Hepatocyte (in vitro differentiated cells): ENCODE data around the gene NDUFV1. TPM values are rescaled to one million over a fixed set of nuclear protein-coding genes. Genes with fewer than 3 reads are reported as not detected.

Experiments
- DNase-seq: peaks from one replicate; pipeline ENCODE4 v3.0.0-alpha.2; 2016; ENCODE audit warnings: low spot score
- H2AFZ ChIP-seq: fragments of 200-600 bp; sonication (generic); 2 replicates; pipeline ENCODE4 v1.6.0; 2016; ENCODE audit warnings: antibody characterized with exemption, mild to moderate bottlenecking
- H3K27ac ChIP-seq: fragments of 200-600 bp; sonication (generic); 2 replicates; pipeline ENCODE4 v1.5.1; 2016; ENCODE audit warnings: mild to moderate bottlenecking
- H3K27me3 ChIP-seq: fragments of 200-600 bp; sonication (generic); 2 replicates; pipeline ENCODE4 v1.6.1; 2016
- H3K36me3 ChIP-seq: fragments of 200-600 bp; sonication (generic); replicated peaks from 2 replicates; pipeline ENCODE4 v1.5.1; 2016; ENCODE audit warnings: low read depth; ENCODE audit not compliant: insufficient read depth
- H3K4me1 ChIP-seq: fragments of 200-600 bp; sonication (generic); 2 replicates; pipeline ENCODE4 v1.5.1; 2016; ENCODE audit warnings: mild to moderate bottlenecking, moderate library complexity; ENCODE audit not compliant: insufficient read depth
- H3K4me2 ChIP-seq: fragments of 200-600 bp; sonication (generic); 2 replicates; pipeline ENCODE4 v1.6.0; 2016
- H3K4me3 ChIP-seq: fragments of 200-600 bp; sonication (generic); 2 replicates; pipeline ENCODE4 v1.5.1; 2016; ENCODE audit warnings: mild to moderate bottlenecking
- H3K79me2 ChIP-seq: fragments of 200-600 bp; sonication (generic); 2 replicates; pipeline ENCODE4 v1.6.0; 2017; ENCODE audit warnings: mild to moderate bottlenecking
- H3K9me2 ChIP-seq: fragments of 200-600 bp; sonication (generic); replicated peaks from 2 replicates; pipeline ENCODE4 v1.6.0; 2017; ENCODE audit warnings: mild to moderate bottlenecking; ENCODE audit not compliant: insufficient read depth
- H3K9me3 ChIP-seq: fragments of 200-600 bp; sonication (generic); 2 replicates; pipeline ENCODE4 v1.5.1; 2016; ENCODE audit warnings: low read depth, mild to moderate bottlenecking
- H4K20me1 ChIP-seq: fragments of 200-600 bp; sonication (generic); 2 replicates; pipeline ENCODE4 v1.6.0; 2016; ENCODE audit warnings: mild to moderate bottlenecking; ENCODE audit not compliant: insufficient read depth, poor library complexity, severe bottlenecking
- CTCF ChIP-seq: fragments of 200-600 bp; sonication (generic); IDR thresholded peaks from 2 replicates; pipeline ENCODE4 v1.5.1; 2016; ENCODE audit warnings: antibody characterized with exemption, mild to moderate bottlenecking; ENCODE audit not compliant: poor library complexity
- EZH2 ChIP-seq: fragments of 200-600 bp; sonication (generic); IDR thresholded peaks from 2 replicates; pipeline ENCODE4 v1.6.1; 2016; ENCODE audit warnings: antibody characterized with exemption, mild to moderate bottlenecking, borderline replicate concordance
- EZH2phosphoT487 ChIP-seq: fragments of 200-600 bp; sonication (generic); IDR thresholded peaks from one replicate; pipeline ENCODE4 v1.6.1; 2018; ENCODE audit warnings: antibody characterized with exemption, mild to moderate bottlenecking, low read depth, moderate library complexity; ENCODE audit not compliant: unreplicated experiment, severe bottlenecking
- WGBS: methylation state at CpG from one replicate; pipeline ENCODE4 v1.1.6; 2016; ENCODE audit warnings: low lambda C conversion rate; ENCODE audit errors: missing lambda C conversion rate; 5-methylcytosine and 5-hydroxymethylcytosine counted together
- polyA plus RNA-seq: library from polyadenylated mRNA; unstranded; fragments of >200 nt; fragmentation: Nextera tagmentation; extraction: Ambion mirVana; gene quantifications from 2 replicates; pipeline ENCODE4 v1.2.1, GENCODE V29; 2016
- total RNA-seq: library from RNA; depleted of rRNA; stranded (reverse); fragments of >200 nt; gene quantifications from 2 replicates; pipeline ENCODE4 v1.2.3, GENCODE V29; 2014

NDUFV1 gene
- total and polyA plus RNA-seq, 2 experiments from 2014 or later = 194 to 226 TPM

DNA sequence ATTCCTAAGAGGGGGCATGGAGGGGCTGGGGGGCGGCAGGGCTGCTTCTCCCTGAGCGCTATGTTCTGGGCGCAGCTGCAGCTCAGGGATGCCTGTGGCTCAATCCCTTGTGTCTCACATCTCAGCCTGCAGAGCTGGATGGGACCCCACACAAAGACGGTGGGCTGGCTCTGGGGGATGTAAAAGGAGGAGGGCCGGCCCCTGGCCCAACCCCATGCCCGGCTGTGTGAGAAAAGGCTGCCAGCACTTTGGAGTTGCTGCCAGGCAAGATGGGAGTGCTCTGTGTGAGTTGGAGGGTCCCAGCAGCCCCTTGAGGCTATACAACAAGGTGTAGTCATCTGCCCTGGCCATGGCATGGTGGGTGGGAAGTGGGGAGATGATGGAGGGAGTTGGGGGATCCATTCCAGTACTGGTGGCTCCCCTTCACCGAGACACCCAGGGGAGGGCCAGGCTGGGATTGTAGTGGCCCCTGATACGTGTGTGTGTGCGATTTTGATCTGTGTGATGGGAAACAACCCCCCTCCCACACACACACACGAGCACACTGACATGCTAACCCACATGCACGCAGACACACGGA, 34.1 kb downstream of the NDUFV1 start:
- H3K4me3 ChIP-seq = no peak overlapping the region
- no peaks in the 10 kb centered on the region for H3K27me3 ChIP-seq
- no peaks in the 10 kb centered on the region for H4K20me1 ChIP-seq
- no peak for DNase-seq
- WGBS = 87% methylated on average over 12 of the region's 12 CpGs
- no peak overlapping the region for H3K4me2 ChIP-seq
- no peak overlapping the region for H2AFZ ChIP-seq
- no peak for TF ChIP-seq EZH2phosphoT487
- TF ChIP-seq CTCF = no peak
- TF ChIP-seq EZH2 = no peak
- no peaks in the 10 kb centered on the region for H3K79me2 ChIP-seq
- no peaks in the 10 kb centered on the region for H3K36me3 ChIP-seq
- H3K27ac ChIP-seq = no peak overlapping the region
- no peaks in the 10 kb centered on the region for H3K9me3 ChIP-seq
- H3K4me1 ChIP-seq = no peaks in the 10 kb centered on the region
- H3K9me2 ChIP-seq = no peaks in the 10 kb centered on the region

- Histone ChIP-seq H3K4me1 (no peaks in the 10 kb centered on the region), H3K27ac (no peak overlapping the region), H4K20me1 (no peaks in the 10 kb centered on the region), H3K27me3 (no peaks in the 10 kb centered on the region), H3K9me2 (no peaks in the 10 kb centered on the region), H3K4me3 (no peak overlapping the region), H2AFZ (no peak overlapping the region), H3K4me2 (no peak overlapping the region), H3K36me3 (no peaks in the 10 kb centered on the region), H3K9me3 (no peaks in the 10 kb centered on the region), H3K79me2 (no peaks in the 10 kb centered on the region)
- WGBS = 90% methylated on average over 28 of the region's 28 CpGs
- TF ChIP-seq CTCF = no peak
- TF ChIP-seq EZH2 = no peak
- no peak for TF ChIP-seq EZH2phosphoT487
- DNase-seq = no peak
Observed at GRCh38 chr11:67641338-67642172, 34.8 kb downstream of the NDUFV1 start.

DNA sequence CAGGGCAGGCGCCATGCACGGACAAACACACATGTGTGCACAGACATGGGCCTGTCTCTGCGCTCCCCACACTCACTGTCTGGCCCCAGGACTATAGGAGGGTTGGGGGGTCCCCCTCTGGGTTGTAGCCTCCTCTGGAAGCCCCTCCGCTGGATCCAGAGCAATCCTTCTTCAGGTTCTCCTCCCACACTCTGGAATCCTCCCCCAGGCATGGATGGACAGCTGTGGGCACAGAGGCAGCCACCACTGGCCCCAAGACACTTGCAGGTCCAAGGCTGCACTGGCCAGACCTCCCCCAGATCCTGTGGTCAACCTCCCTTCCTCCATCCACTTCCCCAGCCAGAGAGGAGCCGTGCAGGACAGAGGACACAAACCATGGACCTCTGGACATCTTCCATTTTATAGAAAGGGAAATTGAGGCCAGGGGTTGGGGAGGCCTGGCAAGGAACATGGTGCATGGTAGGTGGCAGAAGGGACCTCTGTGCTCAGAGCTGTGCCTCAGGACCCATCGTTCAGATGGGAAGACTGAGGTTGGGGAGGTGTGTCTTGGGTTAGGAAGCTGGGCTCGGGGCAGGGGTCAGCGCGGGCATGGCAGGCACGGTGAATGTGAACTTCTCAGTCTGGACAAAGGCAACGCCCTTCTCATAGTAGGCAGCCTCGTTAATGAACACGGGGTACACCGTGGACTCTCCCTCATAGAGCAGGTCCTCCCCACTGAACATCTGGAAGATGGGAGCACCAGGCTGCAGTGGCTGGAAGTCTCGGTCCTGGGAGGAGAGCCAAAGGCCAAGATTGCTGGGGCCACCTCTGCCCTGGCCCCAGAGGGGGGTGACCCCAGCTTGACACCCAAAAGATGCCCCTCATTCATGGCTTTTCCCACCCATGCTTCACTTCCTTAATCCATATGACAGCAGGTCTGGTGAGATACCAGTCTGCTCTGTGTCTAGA, 35.7 kb downstream of the NDUFV1 start:
- H3K4me2 ChIP-seq = no peak overlapping the region
- H3K4me1 ChIP-seq = no peaks in the 10 kb centered on the region
- DNase-seq = peak; percentile 4
- no peaks in the 10 kb centered on the region for H3K36me3 ChIP-seq
- H3K4me3 ChIP-seq = no peak overlapping the region
- WGBS = 94% methylated on average over 15 of the region's 15 CpGs
- no peak overlapping the region for H3K27ac ChIP-seq
- no peaks in the 10 kb centered on the region for H4K20me1 ChIP-seq
- H3K9me3 ChIP-seq = no peaks in the 10 kb centered on the region
- no peaks in the 10 kb centered on the region for H3K27me3 ChIP-seq
- TF ChIP-seq EZH2 (no peak), EZH2phosphoT487 (no peak), CTCF (no peak)
- H2AFZ ChIP-seq = no peak overlapping the region
- H3K79me2 ChIP-seq = no peaks in the 10 kb centered on the region
- no peaks in the 10 kb centered on the region for H3K9me2 ChIP-seq
